GM18870 (cell line): ENCODE measurements around the gene CYB561D2.
A peak's percentile ranks its signal among the peaks of the same experiment; 100 is the strongest.
"Not testable (repeated sequence)": the region's sequence is repeated elsewhere in the genome, so short reads cannot be mapped to it uniquely, and the experiment has no call there.

Experiments used
- ATAC-seq: cut with Tn5 transposase; IDR thresholded peaks from one replicate; pipeline ENCODE4 v1.9.1; 2021; ENCODE audit warnings: moderate library complexity; ENCODE audit not compliant: unreplicated experiment

Gene CYB561D2

GRCh38 chr3:50350527-50351322, at the start of gene CYB561D2, which contains the start of gene NPRL2:
Gene CYB561D2 (plus strand): TSS chr3:50350862. CDS start chr3:50351434, 572 bp downstream.
Gene NPRL2 (minus strand): TSS chr3:50350775. CDS start chr3:50350652, 123 bp downstream.
- ATAC-seq, result peak; percentile 75

- no peak for ATAC-seq
Measured at GRCh38 chr3:50302095-50303012, 48.3 kb upstream of the CYB561D2 start.

GRCh38 chr3:50303013-50303815, 47.4 kb upstream of the CYB561D2 start, which contains the start of gene HYAL1:
Gene HYAL1 (minus strand): TSS chr3:50303574. CDS start chr3:50302956, 618 bp downstream.
- no peak for ATAC-seq

DNA sequence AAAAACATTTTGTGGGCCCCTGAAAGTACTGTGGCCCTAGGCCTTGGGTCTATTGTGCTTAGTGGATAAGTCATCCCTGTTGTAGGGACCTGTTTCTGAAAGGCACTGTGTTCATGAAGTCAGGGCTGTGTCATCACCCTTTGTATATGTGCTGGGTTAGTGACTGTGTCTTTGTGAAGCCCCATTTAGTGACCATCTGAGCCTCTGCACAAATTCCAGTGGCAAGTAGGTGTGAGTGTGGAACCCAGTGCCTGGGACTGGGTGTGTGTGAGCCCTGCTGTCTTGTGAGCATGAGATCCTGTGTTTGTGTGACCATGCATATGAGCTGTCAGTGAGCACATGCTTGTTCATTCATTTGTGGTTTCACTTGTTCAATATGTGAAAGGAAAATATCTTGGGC, 46.1 kb upstream of the CYB561D2 start:
- ATAC-seq, result no peak

GRCh38 chr3:50312041-50312440, 38.6 kb upstream of the CYB561D2 start:
- not testable (repeated sequence) for ATAC-seq

- ATAC-seq, result no peak
Measured at GRCh38 chr3:50314342-50314741, 36.3 kb upstream of the CYB561D2 start.

DNA sequence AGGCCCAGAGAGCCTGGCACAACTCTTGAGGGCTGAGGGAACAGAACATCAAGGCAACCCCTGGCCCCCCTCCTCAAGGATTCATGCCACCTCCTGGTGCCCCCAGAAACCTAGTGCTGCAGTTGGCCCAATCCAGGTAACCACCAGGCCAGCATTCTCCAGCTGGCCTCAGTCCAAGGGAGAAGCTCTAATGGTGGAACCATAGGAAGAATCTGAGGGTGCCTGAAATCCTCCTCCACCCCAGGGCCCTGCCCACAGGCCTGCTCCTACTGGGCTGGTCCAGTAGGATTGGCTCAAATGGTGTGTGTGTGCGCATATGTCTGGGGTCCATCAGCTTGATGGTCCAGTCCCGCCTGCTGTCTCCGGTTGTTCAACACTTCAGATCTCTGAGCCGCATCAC, 35.8 kb upstream of the CYB561D2 start:
- no peak for ATAC-seq

DNA sequence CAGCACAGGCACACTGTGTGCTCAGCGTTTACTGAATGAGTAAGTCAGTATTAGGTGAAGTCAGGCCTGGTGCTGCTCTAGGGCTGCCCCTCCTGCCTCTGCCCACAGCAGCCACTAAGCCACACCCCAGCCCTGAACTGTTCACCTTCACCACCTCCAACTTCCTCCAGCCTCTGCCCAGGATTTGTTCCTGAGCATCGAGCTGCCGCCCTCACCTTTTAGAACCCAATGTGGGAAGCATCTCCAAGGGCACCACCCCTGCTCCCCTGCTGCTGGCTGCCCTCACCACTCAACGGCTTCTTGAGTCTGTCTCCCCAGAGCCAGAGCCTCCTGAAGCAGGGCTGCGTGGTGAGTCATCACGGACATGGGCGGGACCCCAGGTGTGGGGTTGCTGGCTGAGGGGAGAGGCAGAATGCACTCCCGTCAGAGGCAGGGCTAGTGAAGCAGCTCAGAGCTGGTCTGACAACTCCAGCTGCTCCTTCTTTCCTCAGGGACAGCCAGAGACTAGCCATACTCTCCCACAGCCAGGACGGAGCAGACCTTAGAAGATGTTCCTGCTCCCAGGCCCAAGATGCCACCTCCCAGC, 33.9 kb upstream of the CYB561D2 start:
- ATAC-seq, result no peak

DNA sequence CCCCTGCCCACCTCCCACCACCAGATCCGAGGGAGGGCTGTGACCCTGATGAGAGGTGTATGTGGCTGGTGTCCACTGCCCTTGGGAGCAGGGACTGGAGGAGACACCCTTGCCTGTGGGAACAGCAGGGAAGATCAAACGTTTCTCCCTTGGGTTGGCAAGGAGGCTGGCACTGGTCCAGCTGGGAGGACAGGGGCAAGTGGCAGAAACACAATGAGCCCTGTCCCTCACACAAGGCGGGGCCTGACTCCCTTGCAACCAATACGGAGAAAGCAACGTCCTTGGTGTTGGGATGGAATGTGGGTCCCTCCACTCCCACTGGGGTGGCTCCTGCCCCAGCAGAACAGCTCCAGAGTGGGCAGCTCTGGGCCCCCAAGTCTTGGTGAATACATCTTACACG, 33.4 kb upstream of the CYB561D2 start:
- no peak for ATAC-seq

- no peak for ATAC-seq
Measured at GRCh38 chr3:50318163-50318562, 32.5 kb upstream of the CYB561D2 start.

DNA sequence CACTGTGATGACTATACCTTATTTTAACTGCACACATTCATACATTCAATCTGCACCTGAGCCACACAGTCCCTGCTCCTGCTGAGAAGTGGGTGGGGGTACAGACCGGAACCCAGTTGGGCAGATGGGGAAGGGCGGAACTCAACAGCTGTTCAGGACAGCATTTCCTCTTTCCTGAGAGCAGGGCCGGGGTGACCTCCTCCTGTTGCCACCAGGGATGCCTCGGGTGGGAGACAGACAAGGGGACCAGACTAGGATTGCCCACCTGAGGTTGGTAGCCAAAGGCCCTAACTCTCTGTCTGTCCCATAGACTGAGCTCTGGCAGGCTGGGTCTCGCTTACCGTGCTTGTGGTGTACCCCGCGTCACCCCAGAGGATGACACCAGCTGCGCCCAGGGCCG, 32.0 kb upstream of the CYB561D2 start:
- ATAC-seq, result no peak

- no peak for ATAC-seq
Measured at GRCh38 chr3:50319181-50319893, 31.3 kb upstream of the CYB561D2 start.

DNA sequence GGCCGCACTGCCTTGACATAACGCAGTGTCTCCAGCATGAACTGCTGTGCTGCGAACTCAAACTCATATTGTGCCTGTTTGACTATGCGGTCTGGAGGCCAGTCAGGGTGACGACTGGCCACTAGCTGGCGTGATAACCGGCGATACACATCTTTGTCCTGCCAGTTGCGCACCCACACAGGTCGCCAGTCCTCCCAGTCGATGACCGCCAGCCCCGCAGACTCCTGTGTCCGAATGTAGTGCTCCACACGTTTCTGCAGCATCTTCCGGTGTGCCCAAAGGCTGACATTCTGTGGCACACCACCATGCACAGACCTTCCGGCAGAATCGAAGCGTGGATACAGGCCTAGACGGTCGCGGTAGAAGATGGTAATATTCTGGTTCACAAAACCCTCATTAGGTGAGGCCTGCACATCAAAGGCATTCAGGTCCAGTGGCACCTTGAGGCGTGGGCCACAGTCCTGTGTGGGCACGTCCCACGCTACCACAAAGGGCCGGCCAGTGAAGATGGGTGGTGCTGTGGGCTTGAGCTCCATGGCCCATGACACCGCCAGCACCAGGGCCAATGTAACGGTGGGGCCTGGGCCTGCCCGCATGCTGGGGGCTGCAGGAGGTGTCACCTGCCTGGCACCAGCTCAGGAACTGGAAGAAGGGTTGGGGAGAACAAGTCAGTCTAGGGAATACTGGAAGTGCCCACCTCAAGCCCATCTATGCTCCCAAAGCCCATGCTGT, 30.6 kb upstream of the CYB561D2 start:
- no peak for ATAC-seq

DNA sequence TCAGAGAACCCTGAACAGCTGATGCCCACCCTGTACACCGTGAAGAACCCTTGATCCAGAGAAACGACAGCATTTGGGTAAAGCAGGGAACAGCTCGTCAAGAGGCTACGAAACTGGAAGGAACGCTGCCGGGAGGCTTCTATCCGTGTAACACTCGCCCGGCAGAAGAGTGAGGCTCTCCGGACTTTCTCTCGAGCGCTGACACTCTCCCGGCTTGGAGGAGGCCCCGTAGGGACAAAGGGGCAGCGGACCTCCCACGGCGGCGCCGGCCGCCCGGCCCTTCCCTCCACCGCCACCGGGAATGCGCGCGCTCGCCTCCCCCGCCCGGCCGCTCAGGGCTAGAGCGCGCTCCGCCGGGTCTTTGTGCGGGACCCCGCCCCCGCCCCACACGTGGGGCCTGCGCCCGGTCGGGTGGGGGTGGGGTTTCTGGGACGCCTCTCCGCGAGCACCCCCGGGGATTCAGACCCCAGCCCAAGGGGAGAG, 29.8 kb upstream of the CYB561D2 start:
- ATAC-seq, result peak; percentile 27

DNA sequence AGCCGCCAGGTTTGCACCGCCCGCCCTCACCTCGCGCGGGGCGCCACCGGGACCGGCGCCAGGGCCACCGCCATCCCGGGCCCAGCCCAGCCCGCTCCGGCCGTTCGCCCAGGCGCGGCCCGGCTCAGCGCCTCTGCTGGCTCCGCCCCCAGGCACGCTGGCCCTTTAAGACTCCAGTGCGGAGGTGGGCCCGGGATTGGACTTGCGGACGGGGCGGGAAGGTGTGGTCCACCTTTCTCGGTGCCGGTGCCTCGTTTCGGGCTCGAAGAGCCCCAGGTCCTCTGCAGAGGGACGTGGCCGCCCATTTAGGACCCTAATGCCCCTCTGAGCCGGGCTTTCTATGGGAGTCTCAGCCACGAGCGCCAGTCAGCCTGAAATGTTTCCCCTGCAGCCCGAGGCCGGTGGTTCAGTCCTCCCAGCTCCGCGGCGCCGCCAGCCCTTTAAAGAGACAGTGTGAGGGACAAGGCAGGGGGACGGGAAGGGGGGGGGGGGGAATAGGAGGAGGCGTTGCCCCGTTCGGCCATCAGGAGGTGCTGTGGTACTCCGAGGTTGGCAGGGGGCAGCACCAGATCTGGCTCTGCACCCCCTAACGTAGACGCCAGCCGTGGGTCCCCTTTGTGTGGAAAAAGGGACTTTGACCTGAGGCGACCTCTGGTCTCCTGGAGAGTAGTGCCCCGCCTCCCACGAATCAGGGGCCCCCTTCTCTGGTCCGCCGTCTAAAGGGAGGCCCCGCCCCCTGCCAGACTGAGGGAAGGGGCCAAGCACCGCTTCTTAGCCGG, 29.1 kb upstream of the CYB561D2 start:
- ATAC-seq, result peak; percentile 51

DNA sequence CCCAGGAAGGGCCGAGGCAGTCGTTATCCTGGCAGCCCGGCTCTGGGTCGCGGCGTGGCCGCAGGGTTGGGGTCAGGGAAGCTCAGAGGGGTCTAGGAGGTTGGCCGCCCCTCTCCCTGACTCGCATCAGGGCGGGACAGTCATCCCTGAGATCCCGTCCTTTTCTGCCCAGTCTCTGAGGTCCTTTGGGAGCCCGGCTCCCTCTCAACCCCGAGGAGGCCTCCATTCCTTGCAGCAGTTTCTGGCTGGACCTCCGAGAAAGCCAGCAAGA, 28.6 kb upstream of the CYB561D2 start:
- ATAC-seq, result no peak

GRCh38 chr3:50322386-50323091, 28.1 kb upstream of the CYB561D2 start, which contains the start of gene HYAL2:
Gene HYAL2 (minus strand): TSS chr3:50322745. CDS start chr3:50320489, 2,256 bp downstream.
- no peak for ATAC-seq
